ENCODE results near the gene FASTKD1.

DNA sequence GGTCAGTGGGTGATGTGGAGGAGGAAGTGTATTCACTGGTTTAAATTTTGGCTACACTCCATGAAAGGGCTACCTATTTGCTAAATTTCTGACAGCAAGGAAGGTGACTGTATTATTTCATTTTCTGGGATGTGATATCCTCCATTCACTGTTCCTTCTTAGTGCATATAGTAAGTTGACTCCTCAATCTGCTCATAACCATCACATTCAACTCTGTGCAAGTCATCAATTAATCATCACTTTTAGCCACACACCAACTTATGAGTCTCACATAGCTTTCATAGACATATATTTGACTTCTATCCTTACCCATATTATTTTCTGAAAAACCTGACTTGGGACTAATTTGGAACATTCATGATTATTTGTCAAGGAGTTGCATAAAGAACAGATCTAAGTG is 47.2 kb downstream of the FASTKD1 start:
- TF ChIP-seq, protein P1, sequence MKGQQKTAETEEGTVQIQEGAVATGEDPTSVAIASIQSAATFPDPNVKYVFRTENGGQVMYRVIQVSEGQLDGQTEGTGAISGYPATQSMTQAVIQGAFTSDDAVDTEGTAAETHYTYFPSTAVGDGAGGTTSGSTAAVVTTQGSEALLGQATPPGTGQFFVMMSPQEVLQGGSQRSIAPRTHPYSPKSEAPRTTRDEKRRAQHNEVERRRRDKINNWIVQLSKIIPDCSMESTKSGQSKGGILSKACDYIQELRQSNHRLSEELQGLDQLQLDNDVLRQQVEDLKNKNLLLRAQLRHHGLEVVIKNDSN (IDR thresholded peaks at IDR 0.05; ENCODE audit: borderline replicate concordance, extremely low read length, insufficient read depth, low read depth, low read length), result no peak
- TF ChIP-seq PAX5 (IDR thresholded peaks at IDR 0.05; ENCODE audit: borderline replicate concordance, low read depth, low read length) (no peak), POLR2AphosphoS5 (IDR thresholded peaks at IDR 0.05; ENCODE audit: low read length) (no peak), POLR2AphosphoS2 (IDR thresholded peaks at IDR 0.05; ENCODE audit: low read depth, low read length) (no peak)
- TF ChIP-seq, protein P2, sequence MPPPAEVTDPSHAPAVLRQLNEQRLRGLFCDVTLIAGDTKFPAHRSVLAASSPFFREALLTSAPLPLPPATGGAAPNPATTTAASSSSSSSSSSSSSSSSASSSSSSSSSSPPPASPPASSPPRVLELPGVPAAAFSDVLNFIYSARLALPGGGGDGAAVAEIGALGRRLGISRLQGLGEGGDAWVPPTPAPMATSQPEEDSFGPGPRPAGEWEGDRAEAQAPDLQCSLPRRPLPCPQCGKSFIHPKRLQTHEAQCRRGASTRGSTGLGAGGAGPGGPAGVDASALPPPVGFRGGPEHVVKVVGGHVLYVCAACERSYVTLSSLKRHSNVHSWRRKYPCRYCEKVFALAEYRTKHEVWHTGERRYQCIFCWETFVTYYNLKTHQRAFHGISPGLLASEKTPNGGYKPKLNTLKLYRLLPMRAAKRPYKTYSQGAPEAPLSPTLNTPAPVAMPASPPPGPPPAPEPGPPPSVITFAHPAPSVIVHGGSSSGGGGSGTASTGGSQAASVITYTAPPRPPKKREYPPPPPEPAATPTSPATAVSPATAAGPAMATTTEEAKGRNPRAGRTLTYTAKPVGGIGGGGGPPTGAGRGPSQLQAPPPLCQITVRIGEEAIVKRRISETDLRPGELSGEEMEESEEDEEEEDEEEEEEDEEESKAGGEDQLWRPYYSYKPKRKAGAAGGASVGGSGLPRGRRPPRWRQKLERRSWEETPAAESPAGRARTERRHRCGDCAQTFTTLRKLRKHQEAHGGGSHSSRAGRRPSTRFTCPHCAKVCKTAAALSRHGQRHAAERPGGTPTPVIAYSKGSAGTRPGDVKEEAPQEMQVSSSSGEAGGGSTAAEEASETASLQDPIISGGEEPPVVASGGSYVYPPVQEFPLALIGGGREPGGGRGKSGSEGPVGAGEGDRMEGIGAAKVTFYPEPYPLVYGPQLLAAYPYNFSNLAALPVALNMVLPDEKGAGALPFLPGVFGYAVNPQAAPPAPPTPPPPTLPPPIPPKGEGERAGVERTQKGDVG (CRISPR knock-in tag; IDR thresholded peaks at IDR 0.05), result no peak

All from GM12878 (cell line).